Measurements from ENCODE around the gene CCDC175.

CCDC175 gene

DNA sequence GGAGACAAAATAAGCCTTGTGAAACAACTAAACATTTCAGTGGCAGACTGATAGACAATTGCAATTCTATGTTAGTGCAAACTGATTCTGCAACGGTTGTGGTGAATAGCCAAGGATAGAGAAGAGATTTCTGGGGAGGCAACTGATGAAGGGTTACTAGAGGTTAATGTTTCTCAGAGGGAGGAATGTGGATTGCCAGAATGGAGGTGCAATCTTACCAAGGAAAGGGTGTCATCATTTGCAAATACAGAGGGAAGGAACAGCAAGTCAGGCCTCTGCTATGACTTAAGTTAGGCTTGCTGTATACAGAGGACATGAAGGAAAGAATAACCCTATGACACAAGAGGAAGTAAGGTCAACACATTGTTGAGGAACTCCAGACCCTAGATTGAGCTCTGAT is 35.8 kb downstream of the CCDC175 start:
- DNase-seq (ENCODE audit: low read depth), result no peak

DNA sequence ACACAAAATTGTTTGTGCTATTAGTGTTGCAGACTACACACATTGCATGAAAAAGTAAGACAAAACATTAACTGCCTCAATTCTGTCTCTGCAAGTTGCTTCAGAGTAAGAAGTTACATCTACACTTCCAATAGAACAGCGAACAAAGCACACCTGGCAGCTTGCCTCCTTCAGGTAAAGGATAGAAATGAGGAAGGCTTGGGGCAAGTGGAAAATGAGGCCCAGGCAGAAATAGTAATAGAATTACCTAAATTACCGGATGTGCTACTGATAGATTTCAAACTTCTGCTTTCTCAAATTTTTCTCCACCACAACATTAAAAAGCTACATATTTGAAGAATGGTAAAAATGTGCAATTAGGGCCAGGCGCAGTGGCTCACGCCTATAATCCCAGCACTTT is 37.7 kb downstream of the CCDC175 start:
- DNase-seq (ENCODE audit: low read depth), result no peak

DNA sequence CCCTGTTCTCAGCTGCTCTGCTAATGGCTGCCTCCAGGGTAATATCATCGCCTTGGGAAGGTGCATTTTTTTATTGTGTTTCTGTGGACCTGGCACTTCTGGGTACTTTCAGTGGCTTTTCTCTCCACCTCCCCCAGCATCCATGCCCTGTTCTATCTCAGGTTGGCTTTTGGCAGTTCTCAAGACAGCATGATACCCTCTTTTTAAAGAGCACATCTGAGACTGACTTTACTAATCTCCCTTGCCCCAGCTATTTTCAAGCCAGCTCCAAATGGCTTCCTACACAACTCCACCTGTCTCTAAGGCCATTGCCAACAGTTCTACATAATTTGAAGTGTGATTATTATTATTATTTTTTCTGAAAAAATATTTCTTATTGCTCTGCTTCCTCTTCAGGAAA is 39.1 kb downstream of the CCDC175 start:
- DNase-seq (ENCODE audit: low read depth), result no peak

DNA sequence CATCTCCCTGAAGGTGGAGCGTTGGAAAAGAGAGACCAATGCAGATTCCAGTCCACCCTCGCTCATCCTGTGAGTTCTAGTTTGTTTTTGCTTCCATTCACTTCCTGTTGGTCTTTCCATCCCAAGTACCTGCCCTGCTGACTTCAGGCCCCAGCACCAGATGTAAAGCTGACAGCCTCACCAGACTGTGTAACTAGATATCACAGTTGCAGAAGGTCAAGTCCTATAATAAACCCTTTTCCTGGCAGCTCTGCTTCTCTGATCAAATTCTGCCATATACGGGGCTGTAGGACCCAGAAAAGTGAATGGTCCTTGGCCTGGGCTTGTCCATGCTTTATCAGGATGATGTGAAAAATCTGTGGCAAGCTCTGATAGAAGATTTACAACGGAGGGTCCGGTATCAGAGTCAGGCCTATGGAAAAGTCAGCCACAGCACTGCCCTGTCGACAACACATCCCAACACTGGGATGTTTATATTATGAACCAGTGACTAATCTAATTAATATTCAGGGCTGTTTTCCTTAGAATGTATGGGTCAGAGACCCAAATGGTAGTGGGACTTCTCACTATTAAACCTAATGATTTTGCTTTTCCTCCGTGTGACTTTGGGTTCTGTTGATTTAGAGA is 42.1 kb downstream of the CCDC175 start:
- no peak for DNase-seq (ENCODE audit: low read depth)

DNA sequence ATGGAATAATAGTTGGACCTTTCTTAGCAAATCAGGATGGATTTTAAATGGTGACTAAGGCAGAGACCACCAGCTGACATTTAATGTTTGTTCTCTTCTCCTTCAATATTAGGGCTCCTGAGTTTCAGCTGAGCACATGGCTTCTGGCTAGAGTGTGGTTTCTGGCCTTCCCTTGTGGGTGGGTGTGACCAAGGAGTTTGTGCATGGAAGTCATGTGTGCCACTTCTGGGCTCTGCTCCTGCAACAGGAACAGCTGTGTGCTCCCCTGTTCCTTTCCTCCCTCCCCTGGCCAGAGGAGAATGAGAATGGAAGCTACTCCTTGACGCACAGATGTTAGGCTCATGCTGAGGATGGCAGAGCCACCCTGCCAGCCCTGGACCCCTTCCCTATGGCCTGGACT is 44.2 kb downstream of the CCDC175 start:
- no peak for DNase-seq (ENCODE audit: low read depth)

DNA sequence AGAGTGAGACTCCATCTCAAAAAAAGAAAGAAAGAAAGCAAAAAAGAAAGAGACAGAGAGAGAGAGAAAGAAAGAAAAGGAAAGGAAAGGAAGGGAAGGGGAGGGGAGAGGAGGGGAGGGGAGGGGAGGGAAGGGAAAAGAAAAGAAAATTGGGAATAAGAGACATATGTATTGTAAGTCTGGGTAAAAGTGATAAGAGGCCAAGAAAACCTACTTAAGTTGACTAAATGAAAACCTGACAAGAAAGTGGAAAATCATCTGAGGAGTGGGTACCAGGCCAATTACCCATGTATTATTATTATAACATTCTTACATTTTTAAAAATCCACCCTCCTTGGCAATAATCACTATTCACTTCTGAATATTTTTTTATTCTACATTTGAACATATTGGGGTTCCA is 46.3 kb downstream of the CCDC175 start:
- DNase-seq (ENCODE audit: low read depth), result no peak

DNA sequence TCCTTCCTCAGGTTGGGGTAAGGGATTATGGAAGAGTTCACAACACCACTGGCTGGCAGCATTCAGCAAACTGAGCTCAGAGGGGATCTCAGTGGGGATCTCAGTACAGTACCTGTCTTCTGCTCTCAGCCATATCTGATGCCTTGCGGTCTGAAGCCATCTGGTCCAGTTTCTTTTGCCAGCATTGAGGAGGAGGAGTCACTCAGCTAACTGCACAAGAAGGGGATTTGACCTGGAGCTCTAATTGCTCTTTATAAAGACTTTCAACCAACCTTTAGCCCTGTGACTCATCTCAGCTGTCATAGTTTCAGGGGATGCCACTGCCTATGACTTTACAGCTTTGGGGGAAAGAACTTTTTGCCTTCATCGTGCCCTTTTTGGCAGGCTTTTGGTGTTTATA is 47.4 kb downstream of the CCDC175 start:
- no peak for DNase-seq (ENCODE audit: low read depth)

DNA sequence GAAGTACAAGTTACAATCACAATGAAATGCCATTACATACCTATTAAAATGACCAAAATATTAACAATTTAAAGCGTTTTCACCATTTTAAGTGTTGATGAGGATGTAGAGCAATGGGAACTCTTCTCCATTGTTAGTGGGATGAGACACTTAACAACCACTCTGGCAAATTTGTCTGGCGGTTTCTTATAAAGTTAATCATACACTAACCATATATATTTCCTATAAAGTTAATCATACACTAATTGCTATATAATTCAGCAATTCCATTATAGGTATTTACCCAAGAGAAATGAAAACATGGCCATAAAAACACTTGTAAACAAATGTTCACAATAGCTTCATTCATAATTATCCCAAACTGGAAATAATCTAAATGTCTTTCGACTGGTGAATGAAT is 56.4 kb downstream of the CCDC175 start:
- no peak for DNase-seq (ENCODE audit: low read depth)

DNA sequence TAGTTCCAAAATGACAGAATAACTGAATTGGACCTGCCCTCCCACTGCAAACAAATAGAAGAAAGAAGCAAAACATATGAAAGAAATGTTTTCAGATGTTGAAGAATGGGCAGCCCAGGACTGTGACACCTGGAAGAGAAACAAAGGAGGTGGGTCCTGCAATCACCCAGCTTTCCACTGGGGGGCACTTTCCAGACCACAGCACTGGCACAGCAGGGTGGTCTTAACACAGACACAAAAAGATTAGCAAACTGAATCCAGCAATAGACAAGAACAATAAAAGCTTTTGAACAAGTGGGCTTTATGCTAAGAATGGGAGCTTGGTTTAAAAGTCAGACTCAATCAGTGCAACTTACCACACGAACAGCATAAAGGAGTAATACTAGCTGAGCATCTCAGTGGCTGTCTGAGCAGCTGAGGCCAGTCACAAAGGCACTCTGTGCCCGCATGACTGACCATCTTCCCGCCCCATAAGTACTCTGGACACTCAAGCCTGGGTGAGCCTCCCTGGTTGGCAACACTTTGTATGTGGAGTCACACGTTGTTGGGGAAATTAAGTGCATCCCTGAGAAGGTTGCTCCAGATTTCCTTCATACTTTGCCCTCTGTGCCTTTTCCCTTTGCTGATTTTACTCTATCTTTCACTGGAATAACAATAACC is 64.6 kb downstream of the CCDC175 start:
- no peak for DNase-seq (ENCODE audit: low read depth)

DNA sequence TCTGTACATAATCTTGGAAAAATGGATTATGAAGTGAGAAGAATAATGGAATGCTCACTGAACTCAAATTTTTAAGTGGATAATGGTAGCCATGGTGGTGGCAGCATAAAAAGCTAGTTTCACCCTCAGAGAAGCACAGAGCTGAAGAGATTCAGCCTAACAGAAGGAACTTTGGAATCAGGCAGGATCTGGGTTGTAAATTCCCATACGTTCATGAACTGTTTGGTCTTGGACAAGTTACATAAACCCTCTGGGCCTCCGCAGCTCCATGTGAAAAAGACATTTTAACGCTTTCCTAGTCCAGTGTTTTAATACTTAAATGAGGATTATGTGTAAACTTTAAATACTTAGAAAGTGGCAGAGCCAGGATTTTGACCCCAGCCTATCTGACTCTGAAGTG is 65.6 kb downstream of the CCDC175 start:
- no peak for DNase-seq (ENCODE audit: low read depth)

DNA sequence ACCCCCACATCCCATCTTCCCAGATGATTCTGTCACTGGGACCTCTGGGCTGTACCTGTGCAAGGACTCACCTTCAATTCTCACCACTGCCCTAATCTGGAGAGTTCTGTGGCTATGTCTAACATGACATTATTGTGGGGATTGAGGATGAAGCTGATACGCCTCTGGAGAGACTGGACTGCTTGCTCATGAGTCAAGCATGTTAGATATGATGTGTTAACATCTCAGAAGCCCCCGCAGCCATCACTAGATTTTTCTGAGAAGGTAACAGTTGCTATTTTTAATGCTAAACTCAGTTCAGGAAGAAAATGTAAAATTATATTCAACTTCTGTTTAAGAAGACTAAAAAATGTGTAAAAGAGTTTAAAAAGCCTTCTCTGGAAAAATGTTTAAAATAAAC is 66.6 kb downstream of the CCDC175 start:
- DNase-seq (ENCODE audit: low read depth), result no peak

DNA sequence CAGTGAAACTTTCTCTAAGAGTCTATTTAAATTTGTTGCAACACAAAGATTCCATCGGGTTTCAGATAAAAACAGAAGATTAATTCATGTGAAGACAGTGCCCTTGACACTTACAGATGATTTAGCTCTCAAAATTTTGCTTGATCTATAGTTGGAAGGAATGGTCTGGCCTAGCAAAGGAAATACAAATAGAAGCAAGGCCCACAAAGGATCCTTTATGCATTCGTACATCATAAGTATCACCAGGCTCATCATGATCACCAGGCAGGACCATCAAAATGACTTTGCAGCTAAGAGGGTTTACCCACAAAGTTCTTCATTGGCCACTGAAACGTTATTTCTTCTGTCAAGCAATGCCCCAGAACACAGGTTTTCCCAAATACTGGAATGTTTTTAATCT is 67.5 kb downstream of the CCDC175 start:
- no peak for DNase-seq (ENCODE audit: low read depth)

DNA sequence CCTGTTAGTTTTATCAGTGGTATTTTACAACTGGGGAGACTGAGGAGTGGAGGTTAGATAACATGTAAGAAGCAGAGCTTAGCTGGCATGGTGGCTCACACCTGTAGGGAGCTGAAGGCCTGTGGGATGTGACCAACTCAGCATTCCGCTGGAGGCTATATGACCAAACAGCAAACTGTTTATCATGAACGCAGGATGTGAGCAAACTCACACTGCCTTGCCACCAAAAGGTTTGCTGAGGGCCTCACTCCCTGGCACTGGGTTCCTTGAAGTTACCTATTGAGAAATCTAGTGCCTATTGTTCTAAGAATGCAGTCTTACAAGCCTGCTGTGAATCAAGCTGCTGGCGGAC is 68.9 kb downstream of the CCDC175 start:
- DNase-seq (ENCODE audit: low read depth), result no peak

DNA sequence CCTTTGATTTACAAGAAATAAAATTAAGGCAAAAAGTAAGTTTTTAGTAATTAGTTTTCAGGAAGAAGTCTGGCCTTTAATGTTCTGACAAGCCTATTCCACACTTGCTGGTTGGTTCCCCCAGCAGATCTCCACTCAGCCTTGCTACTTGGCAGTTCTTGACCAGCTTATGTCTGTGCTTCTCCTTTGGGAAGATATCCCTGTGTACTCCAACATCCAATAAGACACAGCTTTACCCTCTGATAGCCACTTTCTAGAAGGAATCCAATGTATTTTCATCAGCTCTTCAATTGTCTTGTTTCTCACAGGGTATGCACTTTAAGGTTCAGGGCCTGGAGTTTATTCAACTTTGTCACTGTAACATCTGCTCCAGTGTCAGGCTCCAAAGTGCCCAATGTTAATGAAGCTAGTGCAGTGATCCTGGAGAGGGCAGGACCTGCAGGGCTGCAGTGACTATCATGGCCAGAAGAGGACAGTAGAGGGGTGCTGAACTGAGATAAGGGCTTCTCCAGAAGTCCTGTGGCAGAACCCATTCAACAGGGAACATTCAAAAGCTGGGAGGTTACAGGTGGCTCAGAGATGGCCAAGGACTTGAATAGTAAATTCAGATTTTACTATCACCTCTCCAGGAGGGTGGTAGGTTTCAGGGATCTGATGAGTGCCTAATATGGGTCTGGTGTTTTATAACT is 69.4 kb downstream of the CCDC175 start:
- DNase-seq (ENCODE audit: low read depth), result peak; percentile 10

DNA sequence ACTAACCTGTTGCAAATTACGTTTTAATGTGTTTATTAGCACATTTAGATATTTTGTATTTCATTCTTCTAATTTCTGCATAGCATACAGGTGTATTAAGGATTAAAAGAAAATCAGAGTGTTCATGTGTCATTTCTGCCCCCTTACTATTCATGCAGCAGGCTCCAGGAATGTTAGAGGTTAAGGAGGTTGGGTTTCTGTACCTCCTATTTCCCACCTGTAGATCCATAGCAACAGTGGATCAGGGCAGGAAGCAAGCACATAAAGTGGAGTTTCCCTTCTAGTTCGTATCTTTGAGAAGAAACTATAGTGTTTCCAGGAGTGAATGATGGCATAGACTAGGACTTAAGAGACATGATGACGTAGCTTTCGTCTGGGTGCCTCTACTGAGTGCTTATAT is 73.4 kb downstream of the CCDC175 start:
- DNase-seq (ENCODE audit: low read depth), result no peak

DNA sequence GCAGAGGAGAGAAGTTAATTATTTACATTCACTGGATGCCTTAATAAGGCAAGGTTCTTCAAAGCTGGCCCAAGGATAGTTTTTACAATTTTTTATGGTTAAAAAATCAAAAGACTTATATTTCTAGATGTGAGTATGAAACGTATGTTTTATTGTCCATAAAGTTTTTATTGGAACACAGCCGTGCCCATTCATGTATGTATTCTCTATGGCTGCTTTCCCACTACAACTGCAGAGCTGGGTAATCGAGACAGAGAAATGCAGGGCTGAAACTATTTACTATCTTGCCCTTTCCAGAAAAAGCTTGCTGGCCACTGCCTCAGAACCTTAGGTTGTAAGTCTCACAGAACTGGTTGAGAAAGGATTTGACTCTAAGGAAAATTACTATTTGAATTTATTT is 75.9 kb downstream of the CCDC175 start:
- no peak for DNase-seq (ENCODE audit: low read depth)

DNA sequence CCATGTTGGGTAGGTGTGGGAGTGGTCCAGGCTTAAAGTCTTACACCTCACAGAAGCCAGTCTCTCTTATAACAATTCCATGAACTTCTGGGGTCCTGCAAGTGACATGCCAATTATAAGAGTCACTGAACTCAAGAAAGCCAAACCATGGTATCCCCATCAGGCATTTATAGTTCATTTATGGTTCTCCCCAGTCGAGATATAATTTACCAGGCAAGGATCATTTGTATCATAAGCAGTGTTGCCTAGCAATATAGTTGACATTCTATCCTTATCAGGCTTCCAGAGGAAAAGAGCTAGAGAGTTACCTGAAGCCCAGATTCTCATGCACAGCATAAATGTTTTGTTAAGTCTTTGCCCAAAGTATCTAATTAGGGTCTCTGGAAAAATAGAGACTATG is 84.2 kb downstream of the CCDC175 start:
- DNase-seq (ENCODE audit: low read depth), result no peak

DNA sequence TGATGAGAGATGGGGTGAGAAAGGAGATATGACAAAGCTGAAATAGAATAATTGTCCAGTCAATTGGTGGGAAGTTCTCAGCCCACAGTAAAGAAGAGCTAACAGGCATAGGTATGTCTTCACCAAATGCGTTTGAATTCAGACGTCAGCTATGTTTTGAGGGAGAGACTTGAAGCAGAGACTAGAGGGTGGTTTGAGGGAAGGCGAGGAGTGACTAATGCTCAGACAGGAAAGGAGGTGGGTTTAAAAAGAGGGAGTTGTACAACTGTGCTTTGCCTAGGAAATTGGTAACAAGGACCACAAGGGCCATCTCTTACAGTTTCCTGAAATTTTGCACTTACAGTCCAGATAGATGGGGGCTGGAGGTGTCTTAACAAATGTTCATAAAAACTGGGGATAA is 85.9 kb downstream of the CCDC175 start:
- no peak for DNase-seq (ENCODE audit: low read depth)

DNA sequence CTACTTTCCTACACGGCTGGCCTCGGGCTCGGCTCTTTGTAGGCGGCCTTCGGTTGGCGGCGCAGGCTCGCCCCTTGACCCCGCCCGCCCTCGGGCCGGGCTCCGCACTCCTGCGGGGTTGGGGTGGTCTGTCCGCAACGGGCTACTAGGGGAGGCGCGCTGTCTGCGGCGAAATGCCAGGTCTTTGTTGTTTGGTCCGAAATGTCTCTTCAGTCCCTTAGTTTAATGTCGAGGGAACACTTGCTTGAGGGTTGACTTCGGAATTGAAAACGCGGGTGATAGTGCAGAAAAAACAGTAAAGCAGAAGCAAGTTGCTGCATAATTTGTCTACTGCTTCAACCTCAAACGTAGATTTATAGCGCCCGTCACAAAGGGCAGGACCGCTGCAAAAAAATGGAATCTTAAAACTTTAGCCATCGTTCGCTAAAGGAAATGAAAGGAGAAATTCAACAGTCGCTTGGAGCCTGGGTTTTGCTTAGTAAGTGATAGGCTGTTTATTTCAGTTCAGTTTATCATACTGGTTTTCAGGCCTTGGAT is 91.9 kb downstream of the CCDC175 start:
- no peak for DNase-seq (ENCODE audit: low read depth)

DNA sequence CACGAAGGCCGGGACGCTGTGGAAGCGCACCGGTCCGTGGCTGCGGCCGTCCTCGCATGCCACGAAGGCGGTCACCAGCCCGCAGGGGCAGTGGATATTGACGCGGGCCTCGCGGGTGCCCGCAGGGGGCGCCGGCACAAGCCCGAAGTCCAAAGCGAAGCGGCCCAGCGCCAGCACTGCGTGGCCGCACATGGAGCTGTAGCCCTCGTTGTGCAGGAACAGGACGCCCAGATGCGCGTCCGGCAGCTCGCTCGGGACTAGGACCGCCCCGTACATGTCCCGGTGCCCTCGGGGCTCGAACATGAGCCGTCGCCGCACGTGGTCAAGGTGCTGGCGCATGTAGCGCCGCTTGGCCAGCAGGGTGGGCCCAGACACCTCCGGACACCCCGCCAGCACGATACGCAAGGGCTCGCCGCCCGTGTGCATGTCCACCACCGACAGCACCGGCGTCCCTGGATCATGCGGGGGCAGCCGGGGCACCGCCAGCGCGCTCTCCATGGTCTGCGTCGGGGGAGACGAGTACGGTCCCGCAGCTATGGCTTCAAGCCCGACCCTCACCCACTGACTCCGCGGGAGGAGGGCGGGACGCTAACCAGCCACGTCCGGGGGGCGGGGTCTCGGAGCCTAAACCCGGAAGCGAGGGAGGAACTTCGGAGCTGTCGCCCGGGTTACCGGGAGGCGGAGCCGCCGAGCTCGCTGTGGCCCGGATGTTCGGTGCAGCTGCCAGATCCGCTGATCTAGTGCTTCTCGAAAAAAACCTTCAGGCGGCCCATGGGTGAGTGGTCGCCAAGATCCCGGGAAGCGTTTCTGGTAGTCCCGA is 92.6 kb downstream of the CCDC175 start, which contains the start of the genes JKAMP and L3HYPDH:
Gene JKAMP (plus strand): TSS at position 699 of the 820 bp plus-strand sequence. CDS start 73 bp downstream, at position 772.
Gene L3HYPDH (minus strand): TSS at position 590 of the 820 bp plus-strand sequence. CDS start 92 bp downstream, at position 498.
- peak; percentile 87 for DNase-seq (ENCODE audit: low read depth)

DNA sequence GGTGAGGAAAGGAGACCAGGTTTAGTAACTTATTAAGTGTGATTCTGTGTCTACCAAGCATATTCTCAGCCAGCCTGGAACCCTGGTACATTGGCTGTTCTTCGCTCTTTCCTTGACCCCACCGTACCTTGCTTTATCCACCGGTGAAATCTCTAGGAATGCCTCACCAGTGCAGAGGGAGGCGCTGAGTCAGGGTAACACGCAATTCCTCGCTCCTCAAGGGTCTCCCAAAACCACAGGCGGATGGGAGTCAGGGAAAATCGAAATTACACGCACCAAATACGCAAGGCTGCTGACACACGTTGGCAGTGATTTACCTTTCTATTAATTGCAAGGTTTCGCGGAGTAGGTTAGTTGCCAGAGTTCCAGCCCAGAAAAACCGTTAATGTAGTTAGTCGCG is 93.2 kb downstream of the CCDC175 start:
- no peak for DNase-seq (ENCODE audit: low read depth)

Measured in GM04504 (cell line).